ENCODE measurements around the gene ADCY5. TPM values are rescaled to one million over a fixed set of nuclear protein-coding genes. Genes with fewer than 3 reads are reported as not detected.
A peak's percentile ranks its signal among the peaks of the same experiment; 100 is the strongest.

Gene ADCY5
- total RNA-seq, 2 experiments from 2014 or later = not detected

GRCh38 chr3:123323781-123324180 is 125.1 kb downstream of the ADCY5 start:
- ATAC-seq = no peak
- H3K4me1 Mint-ChIP-seq = no peaks in the 10 kb centered on the region
- H3K27ac Mint-ChIP-seq = no peak overlapping the region
- ChIA-PET CTCF (interaction anchor here (0.5 to 0.6 kb wide), 2 partner anchors 165 to 202 kb away, joined by 3 to 5 read pairs; no protein-coding TSS in a partner anchor), POLR2A (no interaction called here)
- DNase-seq = no peak
- H3K9me3 Mint-ChIP-seq (ENCODE audit: low read depth) = no peaks in the 10 kb centered on the region
- no peaks in the 10 kb centered on the region for H3K36me3 Mint-ChIP-seq (ENCODE audit: low read depth)
- no peak overlapping the region for H3K4me3 Mint-ChIP-seq
- peaks cover 3% of the 10 kb centered on the region for H3K27me3 Mint-ChIP-seq
- intact Hi-C loops (cut with DNase I, micrococcal nuclease) = loop anchor here in 1 of 2 experiments (10.0 kb wide), 1 partner anchor 391 kb away; no protein-coding TSS in a partner anchor

- no peaks in the 10 kb centered on the region for H3K9me3 Mint-ChIP-seq (ENCODE audit: low read depth)
- CTCF ChIA-PET = interaction anchor here (0.7 kb wide), 1 partner anchor 166 kb away, joined by 3 read pairs; no protein-coding TSS in a partner anchor
- no peak for DNase-seq
- H3K4me1 Mint-ChIP-seq = no peaks in the 10 kb centered on the region
- no peak for ATAC-seq
- no peak overlapping the region for H3K27ac Mint-ChIP-seq
- no peaks in the 10 kb centered on the region for H3K36me3 Mint-ChIP-seq (ENCODE audit: low read depth)
- no peaks in the 10 kb centered on the region for H3K27me3 Mint-ChIP-seq
- no peak overlapping the region for H3K4me3 Mint-ChIP-seq
- intact Hi-C loops (cut with DNase I, micrococcal nuclease) = loop anchor here in 1 of 2 experiments (10.0 kb wide), 1 partner anchor 392 kb away; no protein-coding TSS in a partner anchor
- POLR2A ChIA-PET = no interaction called here
Observed at GRCh38 chr3:123322866-123323265, 126.0 kb downstream of the ADCY5 start.

- POLR2A ChIA-PET = no interaction called here
- DNase-seq (no peak), ATAC-seq (no peak)
- Mint-ChIP-seq H3K4me3 (no peak overlapping the region), H3K9me3 (ENCODE audit: low read depth) (no peaks in the 10 kb centered on the region), H3K36me3 (ENCODE audit: low read depth) (no peaks in the 10 kb centered on the region), H3K4me1 (no peaks in the 10 kb centered on the region), H3K27ac (no peak overlapping the region), H3K27me3 (no peaks in the 10 kb centered on the region)
- CTCF ChIA-PET = interaction anchor here (1.3 kb wide), 1 partner anchor 237 kb away, joined by 5 read pairs; no protein-coding TSS in a partner anchor
- intact Hi-C loops (cut with DNase I, micrococcal nuclease) = loop anchor here in 1 of 2 experiments (10.0 kb wide), 1 partner anchor 393 kb away; no protein-coding TSS in a partner anchor
Observed at GRCh38 chr3:123321806-123322205, 127.1 kb downstream of the ADCY5 start.

GRCh38 chr3:123320221-123320620 is 128.7 kb downstream of the ADCY5 start:
- POLR2A ChIA-PET = no interaction called here
- H3K27me3 Mint-ChIP-seq = no peaks in the 10 kb centered on the region
- H3K27ac Mint-ChIP-seq = no peak overlapping the region
- H3K4me1 Mint-ChIP-seq = no peaks in the 10 kb centered on the region
- ATAC-seq = no peak
- DNase-seq = no peak
- CTCF ChIA-PET = interaction anchor here (0.8 kb wide), 1 partner anchor 9 kb away, joined by 3 read pairs; no protein-coding TSS in a partner anchor
- intact Hi-C loops (cut with DNase I, micrococcal nuclease) = loop anchor here in 1 of 2 experiments (10.0 kb wide), 1 partner anchor 395 kb away; no protein-coding TSS in a partner anchor
- no peaks in the 10 kb centered on the region for H3K36me3 Mint-ChIP-seq (ENCODE audit: low read depth)
- no peaks in the 10 kb centered on the region for H3K9me3 Mint-ChIP-seq (ENCODE audit: low read depth)
- no peak overlapping the region for H3K4me3 Mint-ChIP-seq

- Mint-ChIP-seq H3K27ac (no peak overlapping the region), H3K9me3 (ENCODE audit: low read depth) (no peaks in the 10 kb centered on the region), H3K36me3 (ENCODE audit: low read depth) (no peaks in the 10 kb centered on the region), H3K27me3 (peaks cover 2% of the 10 kb centered on the region), H3K4me3 (no peak overlapping the region), H3K4me1 (no peaks in the 10 kb centered on the region)
- intact Hi-C loops (cut with DNase I, micrococcal nuclease) = loop anchor here in 1 of 2 experiments (10.0 kb wide), 1 partner anchor 395 kb away; no protein-coding TSS in a partner anchor
- ATAC-seq = no peak
- ChIA-PET POLR2A (no interaction called here), CTCF (no interaction called here)
- no peak for DNase-seq
Observed at GRCh38 chr3:123319760-123320159, 129.1 kb downstream of the ADCY5 start.

- peak; percentile 25 for DNase-seq
- ATAC-seq = peak; percentile 51
- intact Hi-C loops (cut with DNase I, micrococcal nuclease) = no loop called here
- Mint-ChIP-seq H3K9me3 (ENCODE audit: low read depth) (no peaks in the 10 kb centered on the region), H3K4me3 (no peak overlapping the region), H3K27ac (no peak overlapping the region), H3K36me3 (ENCODE audit: low read depth) (no peaks in the 10 kb centered on the region), H3K4me1 (no peaks in the 10 kb centered on the region), H3K27me3 (peaks cover 2% of the 10 kb centered on the region)
- CTCF ChIA-PET = interaction anchor here (0.9 kb wide), 1 partner anchor 265 kb away, joined by 3 read pairs; no protein-coding TSS in a partner anchor
- POLR2A ChIA-PET = no interaction called here
Observed at GRCh38 chr3:123318374-123318773, 130.5 kb downstream of the ADCY5 start.

GRCh38 chr3:123317716-123318115 is 131.2 kb downstream of the ADCY5 start:
- intact Hi-C loops (cut with DNase I, micrococcal nuclease) = no loop called here
- no peak overlapping the region for H3K27ac Mint-ChIP-seq
- H3K4me1 Mint-ChIP-seq = no peaks in the 10 kb centered on the region
- POLR2A ChIA-PET = no interaction called here
- no peaks in the 10 kb centered on the region for H3K36me3 Mint-ChIP-seq (ENCODE audit: low read depth)
- no peaks in the 10 kb centered on the region for H3K9me3 Mint-ChIP-seq (ENCODE audit: low read depth)
- no peak for ATAC-seq
- CTCF ChIA-PET = no interaction called here
- H3K27me3 Mint-ChIP-seq = peaks cover 2% of the 10 kb centered on the region
- no peak overlapping the region for H3K4me3 Mint-ChIP-seq
- DNase-seq = no peak

- no peaks in the 10 kb centered on the region for H3K9me3 Mint-ChIP-seq (ENCODE audit: low read depth)
- no peak overlapping the region for H3K4me3 Mint-ChIP-seq
- no peak for DNase-seq
- H3K36me3 Mint-ChIP-seq (ENCODE audit: low read depth) = no peaks in the 10 kb centered on the region
- no peak overlapping the region for H3K27ac Mint-ChIP-seq
- H3K27me3 Mint-ChIP-seq = peaks cover 2% of the 10 kb centered on the region
- ATAC-seq = no peak
- ChIA-PET POLR2A (no interaction called here), CTCF (interaction anchor here (0.6 kb wide), 1 partner anchor 417 kb away, joined by 3 read pairs; no protein-coding TSS in a partner anchor)
- intact Hi-C loops (cut with DNase I, micrococcal nuclease) = no loop called here
- no peaks in the 10 kb centered on the region for H3K4me1 Mint-ChIP-seq
Observed at GRCh38 chr3:123315271-123315595, 133.7 kb downstream of the ADCY5 start.

- Mint-ChIP-seq H3K4me1 (no peaks in the 10 kb centered on the region), H3K27me3 (peaks cover 2% of the 10 kb centered on the region), H3K27ac (no peak overlapping the region), H3K9me3 (ENCODE audit: low read depth) (no peaks in the 10 kb centered on the region), H3K4me3 (no peak overlapping the region), H3K36me3 (ENCODE audit: low read depth) (no peaks in the 10 kb centered on the region)
- ATAC-seq (no peak), DNase-seq (no peak)
- intact Hi-C loops (cut with DNase I, micrococcal nuclease) = no loop called here
- ChIA-PET CTCF (interaction anchor here (0.6 kb wide), 3 partner anchors 285 to 418 kb away, joined by 3 read pairs; no protein-coding TSS in a partner anchor), POLR2A (no interaction called here)
Observed at GRCh38 chr3:123314359-123315270, 134.3 kb downstream of the ADCY5 start.

- no peak overlapping the region for H3K27ac Mint-ChIP-seq
Observed at GRCh38 chr3:123313889-123314288, 135.0 kb downstream of the ADCY5 start.

GRCh38 chr3:123312331-123313265 is 136.3 kb downstream of the ADCY5 start:
- peaks cover 4% of the 10 kb centered on the region for H3K27me3 Mint-ChIP-seq
- no peak overlapping the region for H3K4me3 Mint-ChIP-seq
- no peak for DNase-seq
- no peaks in the 10 kb centered on the region for H3K4me1 Mint-ChIP-seq
- H3K9me3 Mint-ChIP-seq (ENCODE audit: low read depth) = no peaks in the 10 kb centered on the region
- H3K27ac Mint-ChIP-seq = no peak overlapping the region
- POLR2A ChIA-PET = no interaction called here
- no peaks in the 10 kb centered on the region for H3K36me3 Mint-ChIP-seq (ENCODE audit: low read depth)
- ATAC-seq = no peak
- CTCF ChIA-PET = no interaction called here
- intact Hi-C loops (cut with DNase I, micrococcal nuclease) = no loop called here

More at GRCh38 chr3:123313889-123314288, 135.0 kb downstream of the ADCY5 start:
- no peaks in the 10 kb centered on the region for H3K4me1 Mint-ChIP-seq
- H3K4me3 Mint-ChIP-seq = no peak overlapping the region
- CTCF ChIA-PET = interaction anchor here (0.6 kb wide), 2 partner anchors 285 to 342 kb away, joined by 3 read pairs; no protein-coding TSS in a partner anchor
- POLR2A ChIA-PET = no interaction called here
- H3K36me3 Mint-ChIP-seq (ENCODE audit: low read depth) = no peaks in the 10 kb centered on the region
- peaks cover 2% of the 10 kb centered on the region for H3K27me3 Mint-ChIP-seq
- intact Hi-C loops (cut with DNase I, micrococcal nuclease) = no loop called here
- DNase-seq (no peak), ATAC-seq (no peak)
- no peaks in the 10 kb centered on the region for H3K9me3 Mint-ChIP-seq (ENCODE audit: low read depth)
